Gastroesophageal sphincter (tissue), 3 donors: ENCODE measurements around the gene USP15.

Experiments
- POLR2A ChIP-seq, 2 donors: fragments of 450-650 bp; IDR thresholded peaks; one replicate each; pipeline ENCODE4 v1.6.1; 2017; ENCODE audit warnings: antibody characterized with exemption in 2 of 2, mild to moderate bottlenecking in 2 of 2, moderate library complexity in 1 of 2
- TF ChIP-seq, protein P1 (sequence below), 4 experiments: fragments of 200-600 bp in 2 of 4; fragments of 450-650 bp in 2 of 4; sonication (generic) in 1 of 4; IDR thresholded peaks; one replicate each; pipeline ENCODE4 v1.5.1; 2017 to 2019; ENCODE audit warnings: antibody characterized with exemption in 4 of 4, mild to moderate bottlenecking in 2 of 4, moderate library complexity in 2 of 4

DNA sequence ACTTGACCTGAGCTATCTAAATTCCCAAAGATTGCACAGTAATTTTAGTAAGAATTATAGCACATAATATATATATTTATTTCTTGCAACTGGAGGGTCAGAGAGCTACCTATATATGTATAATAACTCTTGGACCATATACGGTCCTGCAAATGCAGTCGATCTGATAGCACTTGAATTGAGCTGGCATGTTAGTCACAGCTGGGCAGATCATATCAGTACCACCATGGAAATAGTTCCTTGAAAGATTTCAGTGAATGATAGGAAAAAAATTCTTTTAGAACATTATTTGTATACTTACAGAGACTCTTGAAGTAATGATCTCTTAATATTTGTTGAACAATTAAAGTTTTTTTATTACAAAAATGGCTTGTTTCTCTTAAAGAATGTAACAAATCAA, 111.9 kb downstream of the USP15 start:
- TF ChIP-seq, protein P1, sequence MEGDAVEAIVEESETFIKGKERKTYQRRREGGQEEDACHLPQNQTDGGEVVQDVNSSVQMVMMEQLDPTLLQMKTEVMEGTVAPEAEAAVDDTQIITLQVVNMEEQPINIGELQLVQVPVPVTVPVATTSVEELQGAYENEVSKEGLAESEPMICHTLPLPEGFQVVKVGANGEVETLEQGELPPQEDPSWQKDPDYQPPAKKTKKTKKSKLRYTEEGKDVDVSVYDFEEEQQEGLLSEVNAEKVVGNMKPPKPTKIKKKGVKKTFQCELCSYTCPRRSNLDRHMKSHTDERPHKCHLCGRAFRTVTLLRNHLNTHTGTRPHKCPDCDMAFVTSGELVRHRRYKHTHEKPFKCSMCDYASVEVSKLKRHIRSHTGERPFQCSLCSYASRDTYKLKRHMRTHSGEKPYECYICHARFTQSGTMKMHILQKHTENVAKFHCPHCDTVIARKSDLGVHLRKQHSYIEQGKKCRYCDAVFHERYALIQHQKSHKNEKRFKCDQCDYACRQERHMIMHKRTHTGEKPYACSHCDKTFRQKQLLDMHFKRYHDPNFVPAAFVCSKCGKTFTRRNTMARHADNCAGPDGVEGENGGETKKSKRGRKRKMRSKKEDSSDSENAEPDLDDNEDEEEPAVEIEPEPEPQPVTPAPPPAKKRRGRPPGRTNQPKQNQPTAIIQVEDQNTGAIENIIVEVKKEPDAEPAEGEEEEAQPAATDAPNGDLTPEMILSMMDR (IDR thresholded peaks at IDR 0.05) = no peak
- no peak for TF ChIP-seq POLR2A (IDR thresholded peaks at IDR 0.05)
